ENCODE data around the gene OSBPL10.

DNA sequence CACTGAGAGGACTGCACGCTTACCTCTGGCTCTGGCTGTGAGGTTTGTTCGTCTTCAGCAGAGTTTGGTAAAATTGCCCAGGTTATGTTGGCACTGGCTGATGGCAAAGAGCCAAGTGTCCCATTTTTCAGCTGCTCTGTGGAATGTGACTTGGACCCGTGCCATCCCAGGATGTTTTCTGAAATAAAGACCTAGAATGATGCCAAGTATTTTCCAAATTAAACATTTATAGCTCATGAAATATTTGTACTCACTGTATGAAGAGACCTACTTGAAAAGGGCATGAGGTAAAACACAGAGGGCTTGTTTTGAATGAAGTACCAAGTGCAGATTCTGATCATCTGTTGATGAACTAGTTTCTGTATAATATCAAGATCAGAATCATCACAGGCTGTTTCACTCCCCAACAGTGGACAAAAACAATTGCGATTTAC lies 247.8 kb downstream of the OSBPL10 start:
- TF ChIP-seq POLR2A (IDR thresholded peaks at IDR 0.05) = no peak
- TF ChIP-seq, protein P1, sequence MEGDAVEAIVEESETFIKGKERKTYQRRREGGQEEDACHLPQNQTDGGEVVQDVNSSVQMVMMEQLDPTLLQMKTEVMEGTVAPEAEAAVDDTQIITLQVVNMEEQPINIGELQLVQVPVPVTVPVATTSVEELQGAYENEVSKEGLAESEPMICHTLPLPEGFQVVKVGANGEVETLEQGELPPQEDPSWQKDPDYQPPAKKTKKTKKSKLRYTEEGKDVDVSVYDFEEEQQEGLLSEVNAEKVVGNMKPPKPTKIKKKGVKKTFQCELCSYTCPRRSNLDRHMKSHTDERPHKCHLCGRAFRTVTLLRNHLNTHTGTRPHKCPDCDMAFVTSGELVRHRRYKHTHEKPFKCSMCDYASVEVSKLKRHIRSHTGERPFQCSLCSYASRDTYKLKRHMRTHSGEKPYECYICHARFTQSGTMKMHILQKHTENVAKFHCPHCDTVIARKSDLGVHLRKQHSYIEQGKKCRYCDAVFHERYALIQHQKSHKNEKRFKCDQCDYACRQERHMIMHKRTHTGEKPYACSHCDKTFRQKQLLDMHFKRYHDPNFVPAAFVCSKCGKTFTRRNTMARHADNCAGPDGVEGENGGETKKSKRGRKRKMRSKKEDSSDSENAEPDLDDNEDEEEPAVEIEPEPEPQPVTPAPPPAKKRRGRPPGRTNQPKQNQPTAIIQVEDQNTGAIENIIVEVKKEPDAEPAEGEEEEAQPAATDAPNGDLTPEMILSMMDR (IDR thresholded peaks at IDR 0.05) = no peak

Data from prostate gland (tissue), 2 donors.